HG02588 (cell line): Measurements from ENCODE around the gene TXNIP.
A peak's percentile ranks its signal among the peaks of the same experiment; 100 is the strongest.
"Not testable (repeated sequence)": the region's sequence is repeated elsewhere in the genome, so short reads cannot be mapped to it uniquely, and the experiment has no call there.

ENCODE experiments used
- ATAC-seq: cut with Tn5 transposase; IDR thresholded peaks from one replicate; pipeline ENCODE4 v1.9.1; 2021; ENCODE audit warnings: mild to moderate bottlenecking, moderate library complexity; ENCODE audit not compliant: unreplicated experiment

Gene TXNIP, protein sequence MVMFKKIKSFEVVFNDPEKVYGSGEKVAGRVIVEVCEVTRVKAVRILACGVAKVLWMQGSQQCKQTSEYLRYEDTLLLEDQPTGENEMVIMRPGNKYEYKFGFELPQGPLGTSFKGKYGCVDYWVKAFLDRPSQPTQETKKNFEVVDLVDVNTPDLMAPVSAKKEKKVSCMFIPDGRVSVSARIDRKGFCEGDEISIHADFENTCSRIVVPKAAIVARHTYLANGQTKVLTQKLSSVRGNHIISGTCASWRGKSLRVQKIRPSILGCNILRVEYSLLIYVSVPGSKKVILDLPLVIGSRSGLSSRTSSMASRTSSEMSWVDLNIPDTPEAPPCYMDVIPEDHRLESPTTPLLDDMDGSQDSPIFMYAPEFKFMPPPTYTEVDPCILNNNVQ

DNA sequence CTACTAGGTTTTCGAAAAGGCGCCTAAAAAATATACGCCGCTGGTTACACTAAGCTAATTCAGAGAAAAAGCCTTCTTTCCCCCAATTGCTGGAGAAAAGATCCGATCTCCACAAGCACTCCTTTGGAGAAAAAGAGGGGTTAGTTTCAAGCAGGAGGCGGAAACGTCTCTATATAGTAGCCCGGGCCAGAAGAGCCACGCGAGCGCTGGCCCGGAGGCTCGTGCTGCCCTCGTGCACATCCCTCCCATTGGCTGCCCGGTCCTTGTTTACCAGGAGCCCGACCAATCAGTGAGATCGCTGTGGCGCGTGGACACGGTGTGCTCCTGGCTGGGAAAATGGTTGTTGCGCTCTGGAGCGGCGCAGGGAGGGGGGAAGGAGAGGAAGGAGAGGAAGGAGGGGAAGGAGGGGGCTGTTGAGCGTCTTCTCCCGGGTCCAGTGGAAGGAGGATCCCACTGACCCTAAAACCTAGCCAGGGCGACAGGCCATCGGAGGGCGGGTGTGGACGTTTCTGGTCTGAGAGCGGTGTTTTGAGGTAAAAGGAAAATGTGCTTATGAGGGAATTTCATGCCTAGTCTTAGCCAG is at the start of gene TXNIP:
Gene TXNIP (minus strand): TSS at position 147 of the 583 bp plus-strand sequence. CDS start 313 bp downstream, outside the sequence.
- ATAC-seq, result peak; percentile 89

DNA sequence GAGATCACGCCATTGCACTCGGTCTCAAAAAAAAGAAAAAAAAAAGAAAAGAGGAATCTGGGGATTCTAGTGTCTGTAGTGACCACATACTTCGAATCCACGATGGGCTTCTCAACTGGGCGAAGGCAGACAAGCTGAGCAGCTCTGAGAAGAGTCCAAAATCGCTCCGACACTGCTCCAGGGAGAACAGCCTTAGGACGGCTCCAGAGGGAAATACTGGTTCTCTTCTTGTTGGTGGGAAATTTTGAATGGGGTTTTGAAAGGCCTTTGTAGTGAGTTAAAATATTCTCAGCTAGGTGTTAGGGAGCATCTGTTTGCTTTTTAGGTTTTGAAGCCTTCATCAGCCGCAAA is 43.4 kb upstream of the TXNIP start:
- no peak for ATAC-seq

DNA sequence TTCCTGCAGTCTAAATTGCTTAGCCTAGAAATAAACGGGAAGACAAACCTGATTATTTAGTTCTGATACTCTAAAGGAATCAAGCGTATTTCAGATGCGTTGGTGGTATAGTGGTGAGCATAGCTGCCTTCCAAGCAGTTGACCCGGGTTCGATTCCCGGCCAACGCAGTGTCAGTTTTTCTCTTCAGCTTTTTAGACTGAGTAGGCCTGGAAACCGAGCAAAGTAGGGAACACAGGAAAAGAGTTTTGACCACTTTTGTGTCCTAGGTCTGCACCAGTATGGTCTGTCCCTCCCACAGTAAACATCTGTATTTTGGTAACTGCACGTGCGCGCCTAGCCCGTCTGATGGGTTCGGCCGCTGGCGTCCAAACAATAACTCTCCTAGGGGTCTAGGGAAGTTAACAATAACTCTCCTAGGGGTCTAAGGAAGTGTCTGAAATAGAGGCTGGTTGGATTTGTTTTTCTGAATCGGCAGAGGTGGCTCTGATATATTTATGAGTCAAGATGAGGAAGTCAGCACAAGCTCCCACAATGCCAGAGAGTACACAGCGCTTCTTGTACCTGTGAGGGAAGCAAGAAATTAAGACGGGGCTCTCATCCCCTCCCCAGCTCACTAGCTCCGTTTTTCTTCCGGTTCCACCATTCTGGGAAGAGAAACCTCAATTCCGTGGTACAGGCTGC is 40.7 kb upstream of the TXNIP start:
- no peak for ATAC-seq

DNA sequence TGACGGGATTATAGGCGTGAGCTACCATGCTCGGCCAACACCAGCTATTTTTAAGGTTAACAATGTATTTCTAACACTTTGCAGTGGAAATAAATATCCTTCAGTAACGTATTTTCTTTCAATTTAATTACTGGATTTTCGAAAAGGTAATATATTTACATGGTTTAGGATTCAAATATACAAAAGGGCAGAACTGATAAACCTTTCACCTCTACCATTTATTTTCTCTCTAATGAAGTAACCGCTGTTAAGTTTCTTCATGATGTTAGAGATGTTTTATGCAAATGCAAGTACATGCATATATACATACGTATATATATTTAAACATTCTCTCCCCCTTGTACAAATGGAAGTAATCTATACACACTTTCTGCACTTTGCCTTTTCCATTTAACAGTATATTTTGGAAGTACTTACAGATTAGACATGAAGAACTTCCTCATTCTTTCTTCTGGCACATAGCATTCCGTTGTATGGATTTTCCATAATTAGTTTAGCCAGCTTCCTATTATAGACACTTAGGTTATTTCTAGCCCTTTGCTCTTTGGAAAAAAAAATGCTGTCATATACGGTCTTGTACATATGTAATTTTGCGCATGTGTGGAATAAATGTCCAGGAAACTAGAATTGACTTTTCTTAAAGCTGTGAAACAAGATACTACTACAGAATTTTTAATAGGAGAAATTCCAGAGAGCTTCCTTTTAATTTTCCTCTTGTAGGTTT is 40.0 kb upstream of the TXNIP start:
- no peak for ATAC-seq

DNA sequence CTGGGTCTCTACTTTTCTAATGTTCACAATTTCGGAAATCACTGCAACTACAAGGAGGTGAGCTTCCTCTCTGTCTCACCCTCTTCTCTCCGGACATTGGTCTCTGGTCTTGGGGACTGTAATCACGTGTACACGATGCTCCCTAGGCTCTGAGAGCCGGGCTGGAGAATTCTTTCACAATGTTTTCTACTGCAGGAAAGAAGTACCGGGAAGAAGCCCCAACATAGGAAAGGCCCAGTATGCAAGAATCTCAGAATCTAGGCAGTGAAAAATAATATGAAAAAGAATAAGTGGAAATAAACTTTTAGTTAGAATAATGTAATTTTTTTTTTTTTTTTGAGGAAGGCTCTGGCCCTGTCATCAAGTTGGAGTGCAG is 38.7 kb upstream of the TXNIP start:
- no peak for ATAC-seq

DNA sequence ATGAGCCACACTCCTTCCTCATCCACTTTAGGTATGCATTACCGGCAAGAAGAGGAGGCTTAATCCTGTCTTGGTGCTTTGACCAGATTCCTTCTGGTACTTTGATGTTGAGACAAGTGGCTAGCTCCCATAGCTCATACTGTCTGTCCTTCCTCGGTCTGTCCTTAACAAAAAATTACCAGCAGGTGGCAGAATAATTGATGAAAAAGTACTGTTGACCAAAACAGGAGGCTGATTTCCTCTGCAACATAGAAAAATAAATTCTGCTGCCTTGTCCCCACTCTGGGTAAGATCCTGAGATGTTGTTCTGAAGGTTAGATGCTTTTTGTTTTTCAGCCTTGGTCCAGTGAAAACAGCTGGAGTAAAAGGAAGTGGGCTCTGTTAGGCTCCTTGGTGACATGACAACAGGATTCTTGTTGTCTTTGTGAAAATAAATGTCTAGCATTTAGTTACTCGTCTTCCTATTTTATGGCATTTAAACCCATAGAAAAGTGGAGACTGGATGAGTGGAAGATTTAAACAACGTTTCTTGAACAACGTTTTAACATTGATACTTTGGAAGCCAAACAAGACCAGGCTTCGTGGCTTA is 36.3 kb upstream of the TXNIP start:
- no peak for ATAC-seq

DNA sequence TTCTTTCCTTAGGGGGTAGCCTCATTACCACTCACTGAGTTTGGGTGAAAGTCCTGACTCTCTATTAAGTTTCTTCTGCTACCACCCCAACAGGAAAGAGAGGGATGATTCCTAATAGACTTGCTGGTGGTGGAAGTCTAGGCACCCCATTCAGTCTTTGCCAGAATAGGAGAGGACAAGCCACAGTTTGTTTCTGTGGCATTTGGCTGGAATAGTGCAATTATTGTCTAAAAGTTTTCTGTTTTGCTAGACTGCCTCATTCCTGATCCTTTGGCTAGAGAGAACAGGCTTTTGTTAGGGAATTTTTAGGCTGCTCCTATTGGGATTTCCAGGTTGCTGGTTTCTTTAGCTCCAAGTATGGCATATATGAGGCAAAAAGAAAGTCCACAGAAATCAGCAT is 35.1 kb upstream of the TXNIP start:
- no peak for ATAC-seq

DNA sequence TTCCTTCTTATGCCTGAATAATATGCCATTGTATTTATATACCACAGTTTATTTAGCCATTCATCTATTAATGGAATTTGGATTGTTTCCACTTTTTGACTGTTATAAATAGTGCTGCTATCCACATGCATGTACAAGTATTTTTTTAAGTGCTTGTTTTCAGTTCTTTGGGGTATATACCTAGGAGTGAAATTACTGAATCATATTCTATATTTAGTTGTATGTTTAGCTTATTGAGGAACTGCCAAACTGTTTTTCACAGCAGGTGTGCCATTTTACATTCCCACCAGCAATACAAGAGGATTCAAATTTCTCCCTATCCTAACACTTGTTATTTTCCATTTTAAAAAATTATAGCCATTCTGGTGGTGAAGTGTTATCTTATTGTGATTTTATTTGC is 32.7 kb upstream of the TXNIP start:
- ATAC-seq, result no peak

DNA sequence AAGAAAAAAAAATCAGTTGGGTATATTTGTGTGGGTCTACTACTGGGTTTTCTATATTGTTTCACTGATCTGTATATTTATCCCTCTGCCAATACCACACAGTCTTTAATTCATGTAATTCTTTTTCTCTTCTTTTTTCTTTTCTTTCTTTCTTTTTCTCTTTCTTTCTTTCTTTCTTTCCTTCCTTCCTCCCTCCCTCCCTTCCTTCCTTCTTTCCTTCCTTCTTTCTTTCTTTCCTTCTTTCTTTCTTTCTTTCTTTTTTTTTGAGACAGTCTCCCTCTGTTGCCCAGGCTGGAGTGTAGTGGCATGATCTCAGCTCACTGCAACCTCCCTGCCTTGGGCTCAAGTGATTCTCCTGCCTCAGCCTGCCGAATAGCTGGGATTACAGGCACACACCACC is 30.3 kb upstream of the TXNIP start:
- not testable (repeated sequence) for ATAC-seq

DNA sequence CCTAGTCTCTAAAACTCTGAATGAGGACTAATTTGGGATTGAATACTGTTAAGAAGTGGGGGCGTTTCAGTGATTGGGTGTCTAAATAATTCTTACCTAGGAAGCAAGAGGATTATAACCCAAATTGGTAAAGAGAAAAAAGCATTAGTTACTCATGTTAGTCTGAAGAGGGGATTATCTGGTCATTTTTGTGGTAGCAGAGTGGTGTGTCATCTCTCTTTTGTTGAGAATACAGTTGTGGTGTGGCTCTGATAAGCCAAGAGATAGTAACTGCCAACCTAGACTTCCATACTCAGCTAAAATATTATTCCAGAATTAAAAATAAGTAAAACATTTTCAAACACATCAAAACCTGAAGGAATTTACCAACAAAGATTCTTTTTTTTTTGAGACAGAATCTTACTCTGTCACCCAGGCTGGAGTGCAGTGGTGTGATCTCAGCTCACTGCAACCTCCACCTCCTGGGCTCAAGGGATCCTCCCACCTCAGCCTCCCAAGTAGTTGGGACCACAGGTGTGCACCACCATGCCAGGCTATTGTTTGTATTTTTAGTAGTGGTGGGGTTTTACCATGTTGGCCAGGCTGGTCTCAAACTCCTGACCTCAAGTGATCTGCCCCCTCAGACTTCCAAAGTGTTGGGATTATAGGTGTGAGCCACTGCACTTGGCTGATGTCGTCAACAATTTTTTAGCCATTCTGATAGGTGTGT is 29.6 kb upstream of the TXNIP start:
- ATAC-seq, result not testable (repeated sequence)

DNA sequence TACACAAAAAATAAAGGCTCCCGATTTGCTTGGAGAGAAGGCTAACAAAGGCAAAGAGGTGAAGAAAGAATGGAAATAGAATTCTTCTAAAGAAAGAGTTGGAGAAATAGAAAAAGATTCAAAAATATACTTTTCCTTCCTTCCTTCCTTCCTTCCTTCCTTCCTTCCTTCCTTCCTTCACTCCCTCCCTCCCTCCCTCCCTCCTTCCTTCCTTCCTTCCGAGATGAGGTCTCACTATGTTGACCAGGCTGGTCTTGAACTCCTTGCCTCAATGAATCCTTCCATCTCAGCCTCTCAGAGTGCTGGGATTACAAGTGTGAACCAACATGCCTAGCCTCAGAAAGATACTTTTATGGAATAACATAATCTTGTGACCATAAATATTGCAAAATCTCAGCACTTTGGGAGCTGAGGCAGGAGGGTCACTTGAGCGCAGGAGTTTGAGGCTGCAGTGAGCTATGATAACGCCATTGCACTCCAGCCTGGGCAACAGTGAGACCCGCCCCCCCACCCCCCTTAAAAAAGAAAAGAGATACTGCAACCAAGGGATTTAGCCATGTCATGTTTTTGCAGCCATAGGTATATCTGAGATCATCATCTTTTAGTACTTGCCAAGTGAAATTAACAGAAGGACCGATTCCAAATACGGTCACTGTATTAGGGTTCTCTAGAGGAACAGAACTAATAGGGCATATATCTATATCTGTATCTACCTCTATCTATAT is 26.2 kb upstream of the TXNIP start:
- ATAC-seq, result no peak

DNA sequence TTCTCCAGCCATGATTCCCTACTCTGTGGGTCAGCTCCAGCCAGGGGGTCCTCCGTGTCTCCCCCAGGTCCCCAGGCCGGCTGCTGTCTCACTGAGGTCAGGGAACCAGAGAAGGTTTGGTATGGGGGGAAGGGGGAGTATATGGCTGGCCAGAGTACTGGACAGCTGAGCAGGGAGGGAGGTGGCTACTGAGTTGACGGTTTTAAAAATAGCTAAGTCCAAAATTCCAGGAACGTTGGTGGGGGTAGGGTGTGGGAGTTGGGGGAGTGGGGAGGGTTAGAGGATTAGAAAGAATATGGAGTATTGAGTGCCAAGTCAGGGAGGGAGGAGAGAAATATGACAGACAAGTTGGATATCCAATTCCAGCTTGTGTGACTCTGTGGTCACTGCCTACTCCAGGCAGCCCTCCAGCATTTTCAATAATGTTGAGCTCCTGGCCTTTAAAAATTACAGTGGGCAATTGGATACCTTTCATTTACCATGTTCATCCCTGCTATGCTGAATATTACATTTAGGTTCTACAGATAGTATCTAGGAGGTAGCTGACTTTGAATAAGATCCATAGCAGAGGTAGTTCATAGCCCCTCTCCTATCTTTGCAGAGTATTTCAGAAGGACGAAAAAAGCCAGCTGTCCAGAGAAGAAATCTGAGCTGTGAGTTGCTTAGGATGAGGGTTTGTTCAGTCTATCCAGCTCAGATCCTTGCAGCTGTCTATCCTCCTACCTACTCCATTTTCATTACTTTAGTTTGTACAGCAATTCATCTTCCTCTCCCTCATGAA is 25.4 kb upstream of the TXNIP start, which contains the start of gene HJV:
Gene HJV (minus strand): TSS at position 114 of the 781 bp plus-strand sequence. CDS start 1,504 bp downstream, outside the sequence.
- ATAC-seq, result no peak

DNA sequence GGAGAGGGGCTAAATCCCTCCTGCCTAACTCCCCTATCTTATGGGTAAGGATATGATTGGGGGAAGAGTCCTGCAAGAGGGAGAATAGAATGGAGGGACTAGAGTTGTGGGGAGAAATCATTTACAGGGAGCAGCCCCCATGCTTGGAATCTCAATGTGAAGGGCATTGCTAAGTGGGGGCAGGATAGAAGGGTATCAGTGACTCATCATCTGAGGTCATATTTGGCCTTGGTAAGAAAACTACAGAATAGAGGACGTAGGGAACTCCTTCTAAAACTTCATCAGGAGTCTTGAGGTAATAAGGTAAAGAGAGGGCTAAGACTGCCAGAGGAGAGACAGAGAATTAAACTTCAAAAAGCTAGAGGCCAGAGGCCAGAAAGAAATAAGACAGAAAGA is 24.7 kb upstream of the TXNIP start:
- no peak for ATAC-seq

DNA sequence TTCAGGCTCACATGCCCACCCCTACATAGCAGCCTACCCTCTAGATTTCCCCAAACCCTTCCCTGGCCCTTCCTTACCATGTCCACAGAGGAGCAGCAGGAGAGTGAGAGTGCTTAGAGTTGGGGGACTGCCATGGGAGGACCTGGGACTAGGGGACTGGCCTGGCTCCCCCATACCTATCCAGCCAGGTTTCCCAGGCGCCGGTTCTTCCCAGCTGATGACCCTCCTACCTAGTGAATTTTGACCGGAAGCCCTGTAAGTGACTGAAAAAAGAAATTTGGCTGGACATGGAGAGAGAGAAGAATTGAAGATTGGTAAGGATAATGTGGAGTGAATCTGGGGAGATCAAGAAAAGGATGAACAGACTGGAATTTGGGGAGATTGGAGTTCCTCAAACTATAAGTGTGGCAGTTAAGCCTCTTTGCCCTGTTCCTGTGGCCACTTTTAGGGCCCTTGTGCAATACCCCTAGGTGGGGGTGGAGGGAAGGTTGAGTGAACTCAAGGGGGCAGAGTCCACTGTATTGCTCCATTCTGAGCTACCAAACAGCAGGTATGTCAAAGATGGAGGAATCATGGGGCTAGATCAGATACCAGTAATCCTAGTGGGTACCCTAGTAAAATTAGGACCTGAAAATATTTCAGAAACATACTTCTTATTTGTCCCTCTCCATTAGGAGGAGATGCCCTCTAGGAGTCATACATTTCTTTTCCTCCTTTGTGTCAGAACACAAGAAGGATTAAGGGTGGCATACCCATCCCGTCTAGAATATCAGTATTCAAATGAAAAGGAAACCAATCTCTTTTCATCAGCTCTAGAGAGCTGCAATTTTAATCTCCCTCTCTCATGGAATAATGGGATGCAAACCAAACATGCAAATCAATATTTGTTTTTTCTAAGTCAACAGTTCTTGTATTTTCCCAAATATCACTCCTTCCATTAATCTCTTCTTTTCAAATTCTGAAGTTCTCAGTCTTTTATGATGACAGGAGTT is 24.0 kb upstream of the TXNIP start:
- ATAC-seq, result no peak

DNA sequence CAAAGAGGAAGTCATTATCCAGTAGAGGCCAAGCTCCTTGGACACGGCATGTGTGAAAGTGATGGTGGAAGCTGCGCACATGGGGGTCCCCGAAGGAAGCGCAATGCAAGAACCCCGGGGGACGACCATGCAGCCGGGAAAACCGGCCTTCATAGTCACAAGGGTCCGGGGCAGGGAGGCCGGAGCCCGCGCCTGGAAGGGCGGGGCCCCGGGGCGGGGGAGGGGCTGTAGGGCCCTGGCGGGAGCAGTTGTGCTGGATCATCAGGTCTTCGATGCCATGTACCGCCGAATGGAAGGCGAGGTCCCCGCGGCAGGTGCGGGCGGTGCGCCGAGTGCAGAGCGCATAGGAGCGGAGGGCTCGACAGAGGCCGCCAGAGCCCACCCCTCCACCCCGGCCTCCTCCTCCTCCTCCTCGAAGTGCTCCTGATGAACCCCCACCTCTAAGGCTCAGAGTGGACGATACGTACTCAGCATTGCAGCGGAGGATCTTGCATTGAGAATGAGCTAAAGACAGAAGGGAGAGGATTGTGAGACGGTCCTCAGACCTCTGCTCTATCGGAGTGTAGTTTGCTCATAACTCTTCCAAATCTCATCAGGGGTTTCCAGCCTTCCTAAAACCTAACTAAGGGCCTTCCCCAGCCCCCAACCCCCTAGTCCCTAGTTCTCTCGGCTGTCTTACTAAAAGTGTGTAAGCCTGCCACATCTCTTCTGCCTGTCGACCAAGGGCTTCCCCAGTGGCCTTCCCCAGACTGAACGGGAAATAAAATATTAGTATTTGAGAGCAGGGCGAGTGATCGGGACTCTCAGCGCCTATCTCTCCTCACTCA is 23.1 kb upstream of the TXNIP start:
- ATAC-seq, result no peak

DNA sequence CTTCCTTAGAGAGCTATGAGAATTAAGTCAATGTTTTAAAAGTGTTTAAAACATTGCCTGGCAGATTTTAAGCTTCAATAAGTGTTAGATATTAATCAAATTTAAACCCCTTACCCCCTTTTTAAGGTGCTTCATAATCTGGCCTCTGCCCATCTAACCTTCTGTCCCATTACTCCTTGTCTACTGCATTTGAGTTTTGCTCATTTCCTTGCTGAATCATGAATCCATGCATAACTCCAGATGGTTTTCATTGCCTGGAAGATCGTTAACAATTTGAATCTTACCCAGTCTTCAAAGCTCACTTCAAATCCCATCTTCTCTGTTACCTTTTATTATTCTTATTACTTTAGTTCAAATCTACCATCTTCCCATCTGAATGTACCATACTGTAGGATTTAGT is 20.5 kb upstream of the TXNIP start:
- ATAC-seq, result no peak

DNA sequence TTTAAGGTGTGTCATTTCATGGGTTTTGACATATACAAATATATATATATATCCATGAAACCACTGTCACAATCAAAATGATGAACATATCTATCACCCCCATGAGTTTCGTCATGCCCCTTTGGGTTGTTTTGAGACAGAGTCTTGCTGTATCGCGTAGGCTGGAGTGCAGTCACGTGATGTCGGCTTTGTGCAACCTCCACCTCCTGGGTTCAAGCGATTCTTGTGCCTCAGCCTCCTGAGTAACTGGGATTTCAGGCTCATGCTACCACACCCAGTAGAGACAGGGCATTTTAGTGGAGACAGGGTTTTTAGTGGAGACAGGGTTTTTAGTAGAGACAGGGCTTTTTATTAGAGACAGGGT is 17.2 kb upstream of the TXNIP start:
- no peak for ATAC-seq
